Endothelial cell of umbilical vein (primary cell): ENCODE measurements around the gene ATXN7L2.

Experiments
- EZH2 ChIP-seq: IDR thresholded peaks from 2 replicates; pipeline ENCODE4 v1.6.1; 2012; ENCODE audit warnings: borderline replicate concordance, low read depth, mild to moderate bottlenecking, moderate library complexity, low read length, inconsistent platforms; ENCODE audit not compliant: severe bottlenecking
- FOS ChIP-seq: IDR thresholded peaks from 2 replicates; pipeline ENCODE4 v1.6.1; 2011; ENCODE audit warnings: mild to moderate bottlenecking, low read length, moderate library complexity, borderline replicate concordance; ENCODE audit not compliant: insufficient read depth
- JUN ChIP-seq: IDR thresholded peaks from 2 replicates; pipeline ENCODE4 v1.6.1; 2011; ENCODE audit warnings: borderline replicate concordance, low read depth; ENCODE audit not compliant: insufficient read length, insufficient read depth
- MYC ChIP-seq: IDR thresholded peaks from one replicate; pipeline ENCODE4 v1.6.1; 2011; ENCODE audit warnings: mild to moderate bottlenecking, low read depth, low read length
- POLR2A ChIP-seq: IDR thresholded peaks from 2 replicates; pipeline ENCODE4 v1.6.1; 2012; ENCODE audit warnings: low read depth, mild to moderate bottlenecking, control low read depth, low read length
- POLR2AphosphoS5 ChIP-seq: IDR thresholded peaks from 2 replicates; pipeline ENCODE4 v1.6.1; 2012; ENCODE audit warnings: low read depth, mild to moderate bottlenecking, control low read depth, low read length, moderate library complexity; ENCODE audit not compliant: insufficient read depth
- TF ChIP-seq, protein P1 (sequence below), 2 donors: IDR thresholded peaks; 1 replicate in 1 of 2; 2 replicates in 1 of 2; pipeline ENCODE4 v1.5.1; 2011; ENCODE audit warnings: low read length in 2 of 2, mild to moderate bottlenecking in 2 of 2, moderate library complexity in 2 of 2, control low read depth in 1 of 2, inconsistent platforms in 1 of 2, low read depth in 1 of 2; ENCODE audit not compliant: insufficient read depth in 1 of 2; ENCODE audit errors: extremely low read depth in 1 of 2
- TF ChIP-seq, protein P2 (sequence below): IDR thresholded peaks from 2 replicates; pipeline ENCODE4 v1.6.1; 2011; ENCODE audit not compliant: insufficient read depth, insufficient read length

DNA sequence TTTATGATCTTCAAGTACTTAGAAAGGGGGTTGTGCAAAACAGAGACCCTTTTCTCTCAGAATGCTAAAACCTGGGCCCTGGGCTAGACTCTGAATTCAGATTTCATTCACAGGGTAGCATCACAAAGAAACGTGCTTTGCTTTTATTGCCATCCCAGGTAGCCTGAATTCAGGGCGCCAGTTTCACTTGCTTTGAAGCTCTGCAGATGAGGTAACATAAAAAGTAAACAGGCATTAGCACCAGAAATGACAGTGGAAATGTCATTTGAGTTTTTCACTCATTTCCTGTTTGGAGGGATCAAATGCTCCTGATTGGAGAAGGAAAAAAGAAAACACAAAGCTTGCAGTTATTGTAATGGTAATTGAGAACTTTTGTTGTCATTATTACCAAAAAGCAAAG, 14.8 kb upstream of the ATXN7L2 start:
- TF ChIP-seq, protein P1, sequence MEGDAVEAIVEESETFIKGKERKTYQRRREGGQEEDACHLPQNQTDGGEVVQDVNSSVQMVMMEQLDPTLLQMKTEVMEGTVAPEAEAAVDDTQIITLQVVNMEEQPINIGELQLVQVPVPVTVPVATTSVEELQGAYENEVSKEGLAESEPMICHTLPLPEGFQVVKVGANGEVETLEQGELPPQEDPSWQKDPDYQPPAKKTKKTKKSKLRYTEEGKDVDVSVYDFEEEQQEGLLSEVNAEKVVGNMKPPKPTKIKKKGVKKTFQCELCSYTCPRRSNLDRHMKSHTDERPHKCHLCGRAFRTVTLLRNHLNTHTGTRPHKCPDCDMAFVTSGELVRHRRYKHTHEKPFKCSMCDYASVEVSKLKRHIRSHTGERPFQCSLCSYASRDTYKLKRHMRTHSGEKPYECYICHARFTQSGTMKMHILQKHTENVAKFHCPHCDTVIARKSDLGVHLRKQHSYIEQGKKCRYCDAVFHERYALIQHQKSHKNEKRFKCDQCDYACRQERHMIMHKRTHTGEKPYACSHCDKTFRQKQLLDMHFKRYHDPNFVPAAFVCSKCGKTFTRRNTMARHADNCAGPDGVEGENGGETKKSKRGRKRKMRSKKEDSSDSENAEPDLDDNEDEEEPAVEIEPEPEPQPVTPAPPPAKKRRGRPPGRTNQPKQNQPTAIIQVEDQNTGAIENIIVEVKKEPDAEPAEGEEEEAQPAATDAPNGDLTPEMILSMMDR (IDR thresholded peaks at IDR 0.05; ENCODE audit: extremely low read depth in 1 of 2, insufficient read depth in 1 of 2, low read depth in 1 of 2, low read length in 2 of 2): no peak
- TF ChIP-seq EZH2 (no peak), POLR2A (no peak), POLR2AphosphoS5 (no peak), MYC (no peak), FOS (no peak), JUN (no peak)
- TF ChIP-seq, protein P2, sequence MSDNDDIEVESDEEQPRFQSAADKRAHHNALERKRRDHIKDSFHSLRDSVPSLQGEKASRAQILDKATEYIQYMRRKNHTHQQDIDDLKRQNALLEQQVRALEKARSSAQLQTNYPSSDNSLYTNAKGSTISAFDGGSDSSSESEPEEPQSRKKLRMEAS: no peak
